Endothelial cell (in vitro differentiated cells): Measurements from ENCODE around the gene FAM20C. TPM values are rescaled to one million over a fixed set of nuclear protein-coding genes. Genes with fewer than 3 reads are reported as not detected.

ENCODE experiments used
- DNase-seq: peaks from one replicate; pipeline ENCODE4 v3.0.0; 2021; ENCODE audit warnings: low spot score
- H3K27ac Mint-ChIP-seq: one replicate; pipeline ENCODE4 v1.8.0; 2021; ENCODE audit warnings: mixed read lengths, inconsistent platforms; ENCODE audit not compliant: unreplicated experiment
- H3K27me3 Mint-ChIP-seq: one replicate; pipeline ENCODE4 v1.8.0; 2021; ENCODE audit warnings: mild to moderate bottlenecking, moderate library complexity, mixed read lengths, inconsistent platforms; ENCODE audit not compliant: unreplicated experiment
- H3K36me3 Mint-ChIP-seq: one replicate; pipeline ENCODE4 v1.8.0; 2021; ENCODE audit warnings: mild to moderate bottlenecking, low read depth, mixed read lengths, inconsistent platforms; ENCODE audit not compliant: unreplicated experiment
- H3K4me1 Mint-ChIP-seq: one replicate; pipeline ENCODE4 v1.8.0; 2021; ENCODE audit warnings: mild to moderate bottlenecking, mixed read lengths, inconsistent platforms; ENCODE audit not compliant: unreplicated experiment
- H3K4me3 Mint-ChIP-seq: one replicate; pipeline ENCODE4 v1.8.0; 2021; ENCODE audit warnings: mild to moderate bottlenecking, mixed read lengths, inconsistent platforms; ENCODE audit not compliant: unreplicated experiment
- H3K9me3 Mint-ChIP-seq: one replicate; pipeline ENCODE4 v1.8.0; 2021; ENCODE audit warnings: mixed read lengths, inconsistent platforms; ENCODE audit not compliant: unreplicated experiment
- total RNA-seq: library from RNA; stranded (reverse); fragmentation: NEBNext Ultra II Directional; extraction: Animal tissue kit (Norgen Biotek cat#: 25700); gene quantifications from one replicate; pipeline ENCODE4 v1.2.1, GENCODE V29; 2021; ENCODE audit not compliant: unreplicated experiment
- TF ChIP-seq, protein P1 (sequence below): fragments of 200-600 bp; sonication (generic); IDR thresholded peaks from one replicate; pipeline ENCODE4 v1.5.0; 2021; ENCODE audit warnings: antibody characterized with exemption; ENCODE audit not compliant: unreplicated experiment

FAM20C gene
- total RNA-seq, 1 donor from 2014 or later = 3.1 TPM

DNA sequence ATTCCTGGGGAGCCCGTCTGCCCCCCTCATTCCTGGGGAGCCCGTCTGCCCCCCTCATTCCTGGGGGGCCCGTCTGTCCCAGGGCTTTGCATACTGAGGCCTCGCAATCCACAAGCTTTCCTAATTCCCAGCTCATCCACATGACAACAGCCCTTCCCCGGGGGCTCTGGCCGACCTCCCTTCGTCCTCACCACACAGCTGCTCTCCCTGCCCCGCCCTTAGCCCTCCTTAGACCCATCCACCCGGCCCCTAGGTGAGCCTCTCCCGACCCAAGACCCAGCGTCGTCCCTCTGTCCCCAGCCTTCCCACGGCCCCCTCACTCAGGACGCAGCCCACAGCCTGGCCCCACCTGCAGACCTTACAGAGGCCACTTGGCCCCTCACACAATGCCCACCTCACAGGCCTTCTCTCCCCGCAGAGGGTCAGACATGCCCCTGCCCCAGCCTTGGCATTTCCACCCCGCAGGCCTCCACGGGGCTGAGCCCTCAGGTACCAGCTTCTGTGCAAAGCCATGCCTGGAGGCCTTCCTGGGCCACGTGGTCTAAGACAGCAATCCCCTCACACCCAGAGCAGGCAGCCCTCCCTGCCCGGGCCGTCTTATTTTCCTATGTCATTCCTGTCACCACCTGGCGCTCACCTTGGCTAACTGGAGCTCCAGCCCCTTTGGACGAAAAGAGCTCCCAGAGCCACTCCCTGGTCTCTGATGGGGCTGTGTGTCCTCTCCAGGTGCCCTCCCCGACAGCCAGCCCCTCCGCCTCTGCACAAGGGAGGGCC, 3.5 kb upstream of the FAM20C start:
- Mint-ChIP-seq H3K36me3 (no peaks in the 10 kb centered on the region), H3K4me3 (no peak overlapping the region), H3K27me3 (peaks cover 23% of the 10 kb centered on the region), H3K9me3 (no peaks in the 10 kb centered on the region), H3K27ac (no peak overlapping the region), H3K4me1 (peaks cover 3% of the 10 kb centered on the region)
- no peak for DNase-seq
- TF ChIP-seq, protein P1, sequence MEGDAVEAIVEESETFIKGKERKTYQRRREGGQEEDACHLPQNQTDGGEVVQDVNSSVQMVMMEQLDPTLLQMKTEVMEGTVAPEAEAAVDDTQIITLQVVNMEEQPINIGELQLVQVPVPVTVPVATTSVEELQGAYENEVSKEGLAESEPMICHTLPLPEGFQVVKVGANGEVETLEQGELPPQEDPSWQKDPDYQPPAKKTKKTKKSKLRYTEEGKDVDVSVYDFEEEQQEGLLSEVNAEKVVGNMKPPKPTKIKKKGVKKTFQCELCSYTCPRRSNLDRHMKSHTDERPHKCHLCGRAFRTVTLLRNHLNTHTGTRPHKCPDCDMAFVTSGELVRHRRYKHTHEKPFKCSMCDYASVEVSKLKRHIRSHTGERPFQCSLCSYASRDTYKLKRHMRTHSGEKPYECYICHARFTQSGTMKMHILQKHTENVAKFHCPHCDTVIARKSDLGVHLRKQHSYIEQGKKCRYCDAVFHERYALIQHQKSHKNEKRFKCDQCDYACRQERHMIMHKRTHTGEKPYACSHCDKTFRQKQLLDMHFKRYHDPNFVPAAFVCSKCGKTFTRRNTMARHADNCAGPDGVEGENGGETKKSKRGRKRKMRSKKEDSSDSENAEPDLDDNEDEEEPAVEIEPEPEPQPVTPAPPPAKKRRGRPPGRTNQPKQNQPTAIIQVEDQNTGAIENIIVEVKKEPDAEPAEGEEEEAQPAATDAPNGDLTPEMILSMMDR = no peak

DNA sequence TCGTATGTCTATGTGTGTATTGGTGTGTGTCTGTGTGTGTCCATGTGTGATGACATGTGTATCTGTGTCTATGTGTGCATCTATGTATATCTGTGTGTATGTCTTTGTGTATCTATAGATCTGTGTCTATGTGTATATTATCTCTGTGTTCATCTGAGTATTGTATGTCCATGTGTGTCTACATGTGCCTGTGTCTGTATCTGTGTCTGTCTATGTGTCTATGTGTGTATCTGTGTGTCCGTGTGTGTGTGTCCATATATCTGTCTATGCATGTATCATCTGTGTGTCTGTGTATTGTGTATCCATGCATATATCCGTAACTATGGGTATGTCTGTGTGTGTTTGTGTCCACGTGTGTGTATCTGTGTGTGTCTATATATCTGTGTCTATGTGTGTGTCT, 2.7 kb upstream of the FAM20C start:
- peaks cover 8% of the 10 kb centered on the region for H3K4me1 Mint-ChIP-seq
- H3K4me3 Mint-ChIP-seq = no peak overlapping the region
- peaks cover 25% of the 10 kb centered on the region for H3K27me3 Mint-ChIP-seq
- H3K36me3 Mint-ChIP-seq = no peaks in the 10 kb centered on the region
- H3K27ac Mint-ChIP-seq = no peak overlapping the region
- no peak for DNase-seq
- TF ChIP-seq, protein P1 = no peak
- H3K9me3 Mint-ChIP-seq = no peaks in the 10 kb centered on the region

DNA sequence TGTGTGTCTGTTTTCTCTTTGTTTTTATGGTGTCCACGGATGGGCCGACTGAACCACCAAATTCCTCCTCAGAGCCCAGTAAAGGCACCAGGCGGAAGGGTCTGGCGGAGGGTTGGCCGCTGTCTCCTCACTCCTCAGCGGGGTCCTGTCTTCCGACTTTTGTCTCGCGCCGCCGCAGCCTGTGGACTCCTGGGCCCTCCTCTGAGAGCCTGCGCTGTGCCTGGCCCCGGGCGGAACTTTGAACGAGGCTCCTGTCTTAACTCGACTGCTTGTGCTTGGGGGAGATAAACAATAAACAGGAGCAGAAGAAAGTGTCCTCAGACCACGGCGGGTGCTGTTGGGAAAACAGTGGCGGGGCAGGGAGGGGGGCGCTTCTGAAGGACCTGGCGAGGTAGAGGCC, 2.2 kb upstream of the FAM20C start:
- TF ChIP-seq, protein P1 = no peak
- Mint-ChIP-seq H3K9me3 (no peaks in the 10 kb centered on the region), H3K27me3 (peaks cover 25% of the 10 kb centered on the region), H3K4me1 (peaks cover 8% of the 10 kb centered on the region), H3K27ac (no peak overlapping the region), H3K36me3 (no peaks in the 10 kb centered on the region), H3K4me3 (no peak overlapping the region)
- DNase-seq = no peak

DNA sequence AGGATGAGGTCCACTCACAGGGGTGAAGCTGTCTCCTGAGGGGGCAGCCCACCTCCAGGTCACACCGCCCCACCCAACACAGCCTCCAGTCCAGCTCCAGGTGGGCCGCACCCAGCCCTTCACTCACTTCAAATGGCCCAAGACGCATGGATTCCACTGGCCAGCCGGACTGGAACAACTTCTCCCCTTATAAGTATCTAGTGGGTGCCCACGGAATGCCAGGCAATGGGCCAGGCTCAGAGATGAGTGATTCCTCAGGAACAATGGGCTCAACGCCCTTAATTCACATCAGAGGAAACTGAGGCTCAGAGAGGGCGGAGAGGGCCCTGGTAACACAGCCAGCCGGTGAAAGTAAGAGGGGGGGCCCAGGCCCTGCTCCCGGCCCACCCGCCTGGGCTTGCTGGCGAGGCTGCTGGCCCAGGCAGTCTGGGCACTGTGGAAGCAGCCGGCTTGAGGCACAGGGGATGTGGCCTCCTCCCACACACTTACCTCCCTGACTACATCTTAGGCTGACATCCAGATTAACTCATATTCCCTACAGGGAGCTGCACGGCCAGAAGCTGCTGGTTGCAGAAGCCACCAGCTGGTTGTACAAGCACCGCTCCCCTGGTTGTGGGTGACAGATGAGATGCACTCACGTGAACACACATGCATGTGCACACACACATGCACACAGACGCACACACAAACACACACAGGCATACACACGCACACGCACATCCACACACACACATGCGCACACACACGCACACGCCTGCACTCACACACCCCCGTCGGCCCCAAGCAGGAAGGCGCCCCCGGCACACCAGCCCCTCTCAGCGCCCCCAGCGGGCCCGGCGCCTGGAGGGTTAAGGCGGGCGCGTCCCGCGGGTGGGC, 1.0 kb upstream of the FAM20C start:
- Mint-ChIP-seq H3K4me3 (peak overlapping the region; percentile 93), H3K9me3 (no peaks in the 10 kb centered on the region), H3K36me3 (no peaks in the 10 kb centered on the region), H3K27me3 (peaks cover 27% of the 10 kb centered on the region), H3K27ac (no peak overlapping the region), H3K4me1 (peaks cover 11% of the 10 kb centered on the region)
- TF ChIP-seq, protein P1 = no peak
- no peak for DNase-seq
